Liver (tissue), 9 donors: ENCODE results near the gene P4HA2. TPM values are rescaled to one million over a fixed set of nuclear protein-coding genes. Genes with fewer than 3 reads are reported as not detected.

Experiments
- DNase-seq: peaks from one replicate; pipeline ENCODE4 v3.0.0-alpha.2; 2017; ENCODE audit warnings: low spot score
- H3K27ac ChIP-seq, 2 donors: one replicate each; pipeline ENCODE4 v1.7.0; 2013; ENCODE audit warnings: inconsistent platforms in 2 of 2, low read length in 2 of 2, control low read depth in 1 of 2, low read depth in 1 of 2, mild to moderate bottlenecking in 1 of 2
- H3K27me3 ChIP-seq, 4 donors: one replicate each; pipeline versions ENCODE4 v1.6.1 to v1.7.0; 2013; ENCODE audit warnings: low read length in 3 of 4, inconsistent platforms in 1 of 4, mild to moderate bottlenecking in 1 of 4, moderate library complexity in 1 of 4; ENCODE audit not compliant: control insufficient read depth in 4 of 4, insufficient read depth in 4 of 4
- H3K36me3 ChIP-seq, 4 donors: one replicate each; pipeline versions ENCODE4 v1.6.1 to v1.7.0; 2013; ENCODE audit warnings: low read length in 3 of 4, mild to moderate bottlenecking in 3 of 4, low read depth in 1 of 4, moderate library complexity in 1 of 4; ENCODE audit not compliant: control insufficient read depth in 4 of 4, insufficient read depth in 3 of 4
- H3K4me1 ChIP-seq, 4 donors: one replicate each; pipeline versions ENCODE4 v1.6.1 to v1.7.0; 2013; ENCODE audit warnings: low read length in 3 of 4, mild to moderate bottlenecking in 3 of 4, moderate library complexity in 1 of 4; ENCODE audit not compliant: control insufficient read depth in 4 of 4, insufficient read depth in 4 of 4
- H3K4me3 ChIP-seq, 3 donors: one replicate each; pipeline versions ENCODE4 v1.6.1 to v1.7.0; 2013; ENCODE audit warnings: low read length in 3 of 3, control low read depth in 1 of 3, low read depth in 1 of 3, mild to moderate bottlenecking in 1 of 3
- H3K9ac ChIP-seq, 2 donors: one replicate each; pipeline ENCODE4 v1.7.0; 2013; ENCODE audit warnings: low read length in 2 of 2, mild to moderate bottlenecking in 2 of 2, moderate library complexity in 2 of 2, control low read depth in 1 of 2, low read depth in 1 of 2
- H3K9me3 ChIP-seq, 4 donors: one replicate each; pipeline versions ENCODE4 v1.6.1 to v1.7.0; 2013; ENCODE audit warnings: low read length in 3 of 4; ENCODE audit not compliant: control insufficient read depth in 4 of 4
- ATF3 ChIP-seq: IDR thresholded peaks from 2 replicates; pipeline ENCODE4 v1.6.1; 2016; ENCODE audit warnings: antibody characterized with exemption
- EGR1 ChIP-seq, 2 donors: IDR thresholded peaks; 2 replicates each; pipeline ENCODE4 v1.6.1; 2016 to 2018; ENCODE audit warnings: antibody characterized with exemption in 2 of 2, low read depth in 2 of 2
- FOXA1 ChIP-seq: IDR thresholded peaks from 2 replicates; pipeline ENCODE4 v1.6.1; 2016; ENCODE audit warnings: antibody characterized with exemption
- FOXA2 ChIP-seq: IDR thresholded peaks from 2 replicates; pipeline ENCODE4 v1.6.1; 2016; ENCODE audit warnings: antibody characterized with exemption
- GABPA ChIP-seq, 2 donors: IDR thresholded peaks in 1 of 2; conservative IDR thresholded peaks in 1 of 2; 2 replicates each; pipeline ENCODE4 v1.6.1; 2016; ENCODE audit warnings: antibody characterized with exemption in 2 of 2, mild to moderate bottlenecking in 1 of 2, moderate library complexity in 1 of 2
- HNF4A ChIP-seq, 2 donors: conservative IDR thresholded peaks; 2 replicates each; pipeline ENCODE4 v1.6.1; 2016; ENCODE audit warnings: antibody characterized with exemption in 2 of 2, mild to moderate bottlenecking in 2 of 2
- JUND ChIP-seq, 2 donors: IDR thresholded peaks; 2 replicates each; pipeline ENCODE4 v1.6.1; 2016; ENCODE audit warnings: antibody characterized with exemption in 2 of 2
- RAD21 ChIP-seq, 2 donors: IDR thresholded peaks; 2 replicates each; pipeline ENCODE4 v1.6.1; 2016; ENCODE audit warnings: antibody characterized with exemption in 2 of 2, mild to moderate bottlenecking in 2 of 2
- SP1 ChIP-seq: IDR thresholded peaks from 2 replicates; pipeline ENCODE4 v1.6.1; 2018; ENCODE audit warnings: antibody characterized with exemption, mild to moderate bottlenecking
- TAF1 ChIP-seq: conservative IDR thresholded peaks from 2 replicates; pipeline ENCODE4 v1.6.1; 2016; ENCODE audit warnings: antibody characterized with exemption, mild to moderate bottlenecking
- YY1 ChIP-seq: IDR thresholded peaks from 2 replicates; pipeline ENCODE4 v1.6.1; 2016; ENCODE audit warnings: antibody characterized with exemption, mild to moderate bottlenecking
- WGBS: extraction: QIAGEN DNeasy Blood & Tissue Kit; methylation state at CpG from one replicate; pipeline ENCODE4 v1.1.7; 2013; 5-methylcytosine and 5-hydroxymethylcytosine counted together
- polyA plus RNA-seq, 2 donors: library from polyadenylated mRNA; stranded (reverse) in 1 of 2; unstranded in 1 of 2; fragments of 200-250 nt in 1 of 2; fragments of >200 nt in 1 of 2; fragmentation: Nextera tagmentation in 1 of 2; extraction: Ambion mirVana in 1 of 2; gene quantifications; one replicate each; pipeline versions ENCODE4 v1.2.1 to v1.2.3, GENCODE V29; 2013 to 2015
- total RNA-seq, 2 donors: library from RNA; depleted of rRNA; stranded (reverse); fragments of >200 nt; gene quantifications; one replicate each; pipeline ENCODE4 v1.2.3, GENCODE V29; 2014
- TF ChIP-seq, protein P1 (sequence below): IDR thresholded peaks from 2 replicates; pipeline ENCODE4 v1.6.1; 2016; ENCODE audit warnings: antibody characterized with exemption
- TF ChIP-seq, protein P2 (sequence below): IDR thresholded peaks from 2 replicates; pipeline ENCODE4 v1.6.1; 2016; ENCODE audit warnings: antibody characterized with exemption
- TF ChIP-seq, protein P3 (sequence below): fragments of 150-350 bp; IDR thresholded peaks from 2 replicates; pipeline ENCODE4 v1.5.1; 2017; ENCODE audit warnings: improper control_type of control experiment, low read depth, low read length; ENCODE audit not compliant: missing input control
- donor health status: healthy.
- donor health status: healthy.
- donor health status: healthy.
- donor health status: healthy.
- donor health status: healthy.

Gene P4HA2
- total and polyA plus RNA-seq, 4 donors = 4.6 to 7.9 (median 6.1) TPM

- TF ChIP-seq ATF3 (no peak), RAD21 (IDR thresholded peaks at IDR 0.05) (no peak), SP1 (no peak), FOXA1 (no peak), HNF4A (conservative IDR thresholded peaks at IDR 0.05) (no peak), JUND (IDR thresholded peaks at IDR 0.05) (no peak), EGR1 (IDR thresholded peaks at IDR 0.05; ENCODE audit: low read depth in 2 of 2) (no peak), TAF1 (no peak)
- TF ChIP-seq, protein P1, sequence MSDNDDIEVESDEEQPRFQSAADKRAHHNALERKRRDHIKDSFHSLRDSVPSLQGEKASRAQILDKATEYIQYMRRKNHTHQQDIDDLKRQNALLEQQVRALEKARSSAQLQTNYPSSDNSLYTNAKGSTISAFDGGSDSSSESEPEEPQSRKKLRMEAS = no peak
- TF ChIP-seq, protein P2, sequence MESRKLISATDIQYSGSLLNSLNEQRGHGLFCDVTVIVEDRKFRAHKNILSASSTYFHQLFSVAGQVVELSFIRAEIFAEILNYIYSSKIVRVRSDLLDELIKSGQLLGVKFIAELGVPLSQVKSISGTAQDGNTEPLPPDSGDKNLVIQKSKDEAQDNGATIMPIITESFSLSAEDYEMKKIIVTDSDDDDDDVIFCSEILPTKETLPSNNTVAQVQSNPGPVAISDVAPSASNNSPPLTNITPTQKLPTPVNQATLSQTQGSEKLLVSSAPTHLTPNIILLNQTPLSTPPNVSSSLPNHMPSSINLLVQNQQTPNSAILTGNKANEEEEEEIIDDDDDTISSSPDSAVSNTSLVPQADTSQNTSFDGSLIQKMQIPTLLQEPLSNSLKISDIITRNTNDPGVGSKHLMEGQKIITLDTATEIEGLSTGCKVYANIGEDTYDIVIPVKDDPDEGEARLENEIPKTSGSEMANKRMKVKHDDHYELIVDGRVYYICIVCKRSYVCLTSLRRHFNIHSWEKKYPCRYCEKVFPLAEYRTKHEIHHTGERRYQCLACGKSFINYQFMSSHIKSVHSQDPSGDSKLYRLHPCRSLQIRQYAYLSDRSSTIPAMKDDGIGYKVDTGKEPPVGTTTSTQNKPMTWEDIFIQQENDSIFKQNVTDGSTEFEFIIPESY = no peak
- TF ChIP-seq, protein P3, sequence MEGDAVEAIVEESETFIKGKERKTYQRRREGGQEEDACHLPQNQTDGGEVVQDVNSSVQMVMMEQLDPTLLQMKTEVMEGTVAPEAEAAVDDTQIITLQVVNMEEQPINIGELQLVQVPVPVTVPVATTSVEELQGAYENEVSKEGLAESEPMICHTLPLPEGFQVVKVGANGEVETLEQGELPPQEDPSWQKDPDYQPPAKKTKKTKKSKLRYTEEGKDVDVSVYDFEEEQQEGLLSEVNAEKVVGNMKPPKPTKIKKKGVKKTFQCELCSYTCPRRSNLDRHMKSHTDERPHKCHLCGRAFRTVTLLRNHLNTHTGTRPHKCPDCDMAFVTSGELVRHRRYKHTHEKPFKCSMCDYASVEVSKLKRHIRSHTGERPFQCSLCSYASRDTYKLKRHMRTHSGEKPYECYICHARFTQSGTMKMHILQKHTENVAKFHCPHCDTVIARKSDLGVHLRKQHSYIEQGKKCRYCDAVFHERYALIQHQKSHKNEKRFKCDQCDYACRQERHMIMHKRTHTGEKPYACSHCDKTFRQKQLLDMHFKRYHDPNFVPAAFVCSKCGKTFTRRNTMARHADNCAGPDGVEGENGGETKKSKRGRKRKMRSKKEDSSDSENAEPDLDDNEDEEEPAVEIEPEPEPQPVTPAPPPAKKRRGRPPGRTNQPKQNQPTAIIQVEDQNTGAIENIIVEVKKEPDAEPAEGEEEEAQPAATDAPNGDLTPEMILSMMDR = no peak
- WGBS = 85% methylated on average over 5 of the region's 5 CpGs
- no peak overlapping the region for H3K9ac ChIP-seq
- H3K27me3 ChIP-seq = no peaks in the 10 kb centered on the region
- no peak overlapping the region for H3K4me3 ChIP-seq
- H3K9me3 ChIP-seq = no peaks in the 10 kb centered on the region
- peaks cover 0 to 2% (median 0%) of the 10 kb centered on the region in 4 donors for H3K4me1 ChIP-seq
- peaks cover 0 to 9% (median under 1%) of the 10 kb centered on the region in 4 donors for H3K36me3 ChIP-seq
- DNase-seq = no peak
- H3K27ac ChIP-seq = no peak overlapping the region
These were observed 22.1 kb downstream of the P4HA2 start for GRCh38 chr5:132205385-132206125.

GRCh38 chr5:132204371-132205135, 23.1 kb downstream of the P4HA2 start:
- WGBS = 98% methylated on average over 7 of the region's 7 CpGs
- H3K27me3 ChIP-seq = no peaks in the 10 kb centered on the region
- H3K4me3 ChIP-seq = no peak overlapping the region
- DNase-seq = no peak
- no peak for TF ChIP-seq GABPA (IDR thresholded peaks at IDR 0.05 in 1 of 2, conservative IDR thresholded peaks at IDR 0.05 in 1 of 2)
- TF ChIP-seq YY1 = no peak
- no peak for TF ChIP-seq FOXA2
- no peak for TF ChIP-seq TAF1
- TF ChIP-seq, protein P1 = no peak
- no peak for TF ChIP-seq SP1
- no peak for TF ChIP-seq HNF4A (conservative IDR thresholded peaks at IDR 0.05)
- no peak overlapping the region for H3K9ac ChIP-seq
- H3K9me3 ChIP-seq = no peaks in the 10 kb centered on the region
- H3K4me1 ChIP-seq = peaks cover 0 to 2% (median 0%) of the 10 kb centered on the region in 4 donors
- peaks cover 0 to 2% (median 0%) of the 10 kb centered on the region in 4 donors for H3K36me3 ChIP-seq
- H3K27ac ChIP-seq = no peak overlapping the region
